Stimulated activated CD4-positive, alpha-beta T cell treated with anti-CD3 and anti-CD28 coated beads, Interleukin-1b, Interleukin-23, amount 100 ng/mL, for 24 hours (primary cell): ENCODE results near the gene IGSF6.

Experiments used
- DNase-seq, 4 experiments: peaks; one replicate each; pipeline ENCODE4 v3.0.0-alpha.2; 2020; ENCODE audit warnings: low read depth in 4 of 4, low spot score in 1 of 4

IGSF6 gene

DNA sequence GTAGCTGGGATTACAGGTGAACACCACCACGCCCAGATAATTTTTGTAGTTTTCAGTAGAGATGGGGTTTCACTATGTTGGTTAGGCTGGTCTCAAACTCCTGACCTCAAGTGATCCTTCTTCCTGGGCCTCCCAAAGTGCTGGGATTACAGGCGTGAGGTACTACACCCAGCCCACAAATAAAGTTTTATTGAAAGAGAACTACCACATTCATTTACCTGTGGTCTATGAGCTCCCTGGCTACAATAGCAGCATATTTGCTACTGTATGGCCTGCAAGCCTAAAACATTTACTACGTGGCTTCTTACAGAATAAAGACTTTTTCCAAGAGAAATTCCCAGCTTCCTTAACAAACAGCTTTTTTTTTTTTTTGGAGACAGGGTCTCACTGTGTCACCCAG lies 49.6 kb downstream of the IGSF6 start:
- no peak for DNase-seq

DNA sequence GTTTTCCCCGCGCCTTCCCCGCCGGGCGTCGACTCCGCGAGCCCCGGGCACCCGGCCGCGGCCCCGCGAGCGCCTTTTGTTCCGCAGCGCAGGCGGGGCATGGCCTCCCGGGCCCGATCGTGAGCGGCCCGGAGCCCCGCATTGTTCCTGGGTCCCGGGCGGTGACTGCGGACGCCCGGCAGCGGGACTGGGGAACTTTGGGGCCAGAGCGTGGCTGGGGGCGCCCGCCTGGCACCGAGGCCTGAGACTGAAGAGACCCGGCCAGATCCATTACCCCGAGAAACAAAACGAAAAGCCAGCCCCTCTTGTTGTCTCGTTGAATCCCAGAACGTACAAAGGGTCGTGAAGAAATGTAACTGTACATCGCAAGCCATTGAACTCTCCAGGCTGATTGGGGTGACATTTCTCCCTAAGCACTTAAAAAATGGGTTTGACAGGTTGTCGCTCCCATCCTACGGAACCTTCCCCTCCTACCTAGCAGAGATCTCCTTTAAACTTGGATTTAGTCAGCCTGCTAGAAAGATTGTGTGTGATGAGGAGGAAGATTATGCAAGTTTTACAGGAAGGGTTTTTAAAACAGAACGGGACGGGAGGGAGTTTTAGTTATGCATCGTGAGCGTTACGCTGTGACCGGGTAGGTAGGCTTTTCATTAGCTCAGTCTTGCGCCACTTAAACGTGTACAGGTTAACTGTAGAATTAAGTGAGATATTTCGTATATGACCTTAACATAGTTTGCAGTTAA lies 52.2 kb downstream of the IGSF6 start:
- peak in 1 of 4 experiments; percentile 8 for DNase-seq

DNA sequence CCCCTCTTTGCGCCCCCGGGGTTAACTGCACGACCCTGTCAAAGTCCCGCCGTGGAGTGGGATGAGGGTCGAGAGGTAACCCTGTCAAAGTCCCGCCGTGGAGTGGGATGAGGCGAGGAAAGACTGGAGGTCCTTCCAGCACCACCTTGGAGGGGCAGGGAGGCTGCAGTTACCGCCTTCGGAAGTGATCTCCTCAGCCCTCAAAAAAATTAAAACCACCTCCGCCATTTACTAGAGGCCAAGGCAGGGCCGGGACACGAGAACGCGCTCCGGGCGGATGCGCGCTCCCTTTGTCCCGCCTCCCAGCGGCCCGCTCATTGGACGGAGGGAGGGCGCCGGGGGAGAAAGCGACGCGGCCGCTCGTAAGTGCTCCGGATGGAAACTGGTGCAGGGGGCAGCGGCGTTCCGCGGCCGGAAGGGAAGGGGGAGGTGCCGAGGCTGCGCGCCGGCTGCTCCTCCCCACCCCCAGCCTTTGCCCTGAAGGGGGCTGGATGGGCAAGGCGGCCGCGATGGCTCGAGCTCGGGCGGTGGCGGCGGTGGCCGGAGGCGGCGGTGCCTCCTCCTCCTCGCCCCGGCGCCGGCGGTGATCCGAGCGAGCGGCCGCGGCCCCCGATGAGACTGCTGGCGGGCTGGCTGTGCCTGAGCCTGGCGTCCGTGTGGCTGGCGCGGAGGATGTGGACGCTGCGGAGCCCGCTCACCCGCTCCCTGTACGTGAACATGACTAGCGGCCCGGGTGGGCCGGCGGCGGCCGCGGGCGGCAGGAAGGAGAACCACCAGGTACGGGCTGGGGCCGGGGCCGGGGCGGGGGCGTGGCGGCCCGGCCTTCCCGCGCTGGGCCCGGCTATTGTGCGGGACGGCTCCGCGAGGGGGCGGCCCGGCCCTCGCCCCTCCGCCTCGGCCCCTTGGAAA lies 53.0 kb downstream of the IGSF6 start, which contains the start of gene METTL9:
TSS of gene METTL9 (plus strand) at position 456 of the 909 bp plus-strand sequence. CDS start at position 613, 157 bp downstream.
- peak; percentile 79 to 91 (median 90) for DNase-seq

DNA sequence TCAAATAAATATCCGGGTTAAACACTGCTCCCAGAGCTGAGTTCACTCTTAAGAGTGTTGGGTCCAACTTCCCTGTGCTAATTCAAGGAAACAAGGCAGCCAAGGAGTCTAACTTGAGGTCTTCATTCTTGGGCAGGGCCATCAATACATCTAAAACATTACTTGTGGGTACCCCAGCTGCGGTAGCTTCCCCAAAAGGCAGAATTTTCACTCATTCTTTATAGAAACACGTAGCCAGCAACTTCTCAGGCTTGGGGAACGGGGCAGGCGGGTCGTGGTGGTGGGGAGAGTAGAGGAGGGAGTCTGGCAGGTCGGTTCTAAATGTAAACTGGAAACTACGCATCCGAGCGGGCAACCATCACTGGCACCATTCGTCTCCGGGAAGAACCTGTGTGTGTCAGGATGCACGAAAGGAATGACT lies 53.7 kb downstream of the IGSF6 start:
- DNase-seq, result peak in 1 of 4 experiments; percentile 9

DNA sequence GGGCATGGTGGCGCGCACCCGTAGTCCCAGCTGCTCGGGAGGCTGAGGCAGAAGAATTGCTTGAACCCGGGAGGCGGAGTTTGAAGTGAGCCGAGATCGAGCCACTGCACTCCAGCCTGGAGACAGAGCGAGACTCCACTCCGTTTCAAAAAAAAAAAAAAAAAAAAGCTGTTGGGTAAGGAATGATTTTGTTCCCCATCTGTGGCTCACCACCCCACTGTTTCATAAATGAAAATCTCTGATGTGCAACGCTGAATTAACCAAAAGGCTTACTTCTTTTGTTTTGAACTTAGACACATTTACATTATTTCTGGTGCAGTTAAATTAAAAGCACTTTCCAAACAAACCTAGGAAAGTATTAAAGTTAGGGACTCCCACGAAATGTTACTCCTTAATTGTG lies 54.2 kb downstream of the IGSF6 start:
- DNase-seq, result no peak

DNA sequence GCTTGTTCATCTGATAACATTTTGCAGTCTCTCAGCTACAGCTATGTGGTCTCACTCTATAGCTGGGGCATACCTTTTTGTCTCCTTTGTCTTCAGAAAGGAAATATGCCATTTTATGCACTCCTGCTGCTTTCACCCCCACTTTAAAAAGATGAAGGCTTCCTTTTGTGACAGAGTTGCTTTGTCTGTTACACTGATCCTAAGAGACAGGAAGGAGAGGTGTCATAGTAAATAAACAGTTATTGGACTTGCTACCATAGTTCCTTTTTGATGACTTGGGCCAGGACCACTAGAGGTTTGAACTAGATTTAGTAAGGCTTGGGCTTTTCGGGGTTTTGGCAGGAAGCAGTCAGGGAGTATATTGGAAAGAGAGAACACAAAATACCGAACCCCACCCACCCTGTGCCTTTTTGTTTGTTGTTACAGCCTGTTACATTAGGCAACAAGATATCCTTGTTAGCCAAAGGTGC lies 54.8 kb downstream of the IGSF6 start:
- DNase-seq, result no peak

DNA sequence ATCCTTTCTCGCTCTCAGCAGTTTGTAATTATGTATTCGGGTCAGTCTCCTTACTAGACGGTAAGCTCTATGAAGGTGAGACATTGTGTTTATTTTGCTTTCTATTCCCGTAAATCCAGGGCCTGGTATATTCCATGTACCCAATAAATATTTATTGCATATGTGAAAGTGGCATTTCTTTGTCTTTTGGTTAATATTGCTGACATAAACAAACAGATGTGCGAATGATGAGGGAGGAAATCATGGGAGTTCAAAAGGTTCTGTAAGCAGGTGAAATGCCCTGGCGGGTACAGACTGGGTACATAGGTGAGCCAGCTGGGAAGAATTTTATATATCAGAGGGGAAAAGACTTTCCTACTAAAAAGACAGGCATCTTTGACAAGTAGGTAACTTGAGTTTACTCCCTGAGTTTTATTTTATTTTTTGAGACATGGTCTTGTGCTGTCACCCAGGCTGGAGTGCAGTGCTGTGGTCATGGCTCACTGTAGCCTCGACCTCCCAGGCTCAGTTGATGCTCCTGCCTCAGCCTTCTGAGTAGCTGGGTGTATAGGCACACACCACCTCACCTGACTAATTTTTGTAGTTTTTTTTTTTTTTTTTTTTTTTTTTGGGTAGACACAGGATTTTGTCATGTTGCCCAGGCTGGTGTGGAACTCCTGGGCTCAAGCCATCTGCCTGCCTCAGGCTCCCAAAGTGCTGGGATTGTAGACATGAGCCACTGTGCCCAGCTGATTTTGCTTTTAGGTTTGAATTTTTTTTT lies 58.7 kb downstream of the IGSF6 start:
- no peak for DNase-seq

DNA sequence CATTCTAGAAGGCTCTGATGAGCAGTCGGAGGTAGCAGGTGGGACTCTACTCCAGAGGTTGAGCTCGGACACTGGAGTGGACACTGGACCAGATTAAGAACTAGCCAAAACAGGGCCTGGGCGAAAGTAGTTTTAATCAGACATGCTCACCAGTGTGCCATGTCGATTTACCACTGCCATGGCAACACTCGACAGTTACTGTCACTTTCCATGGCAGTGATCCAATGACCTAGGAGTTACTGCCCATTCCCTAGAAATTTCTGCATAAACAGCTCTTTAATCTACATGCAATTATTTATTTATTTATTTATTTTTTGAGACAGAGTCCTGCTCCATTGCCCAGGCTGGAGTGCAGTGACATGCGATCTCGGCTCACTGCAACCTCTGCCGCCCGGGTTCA lies 60.2 kb downstream of the IGSF6 start:
- no peak for DNase-seq

DNA sequence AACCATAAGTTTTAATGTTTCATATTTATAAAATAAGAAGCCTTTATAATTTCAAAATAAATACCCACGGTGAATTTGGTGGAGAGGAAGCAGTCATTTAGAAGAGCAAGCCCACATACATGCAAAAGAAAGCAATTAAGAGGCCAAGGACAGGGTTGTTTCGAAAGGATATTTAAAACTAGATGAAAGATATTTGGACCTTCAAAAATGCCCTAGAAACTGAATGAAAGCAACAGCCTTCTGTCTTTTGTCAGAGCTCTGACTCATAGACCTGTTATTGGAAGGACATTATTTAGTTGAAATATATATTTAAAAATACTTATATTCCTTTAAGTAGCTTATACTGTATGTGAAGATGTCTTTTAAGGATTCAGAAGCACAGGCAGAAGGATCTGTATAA lies 61.6 kb downstream of the IGSF6 start:
- no peak for DNase-seq

DNA sequence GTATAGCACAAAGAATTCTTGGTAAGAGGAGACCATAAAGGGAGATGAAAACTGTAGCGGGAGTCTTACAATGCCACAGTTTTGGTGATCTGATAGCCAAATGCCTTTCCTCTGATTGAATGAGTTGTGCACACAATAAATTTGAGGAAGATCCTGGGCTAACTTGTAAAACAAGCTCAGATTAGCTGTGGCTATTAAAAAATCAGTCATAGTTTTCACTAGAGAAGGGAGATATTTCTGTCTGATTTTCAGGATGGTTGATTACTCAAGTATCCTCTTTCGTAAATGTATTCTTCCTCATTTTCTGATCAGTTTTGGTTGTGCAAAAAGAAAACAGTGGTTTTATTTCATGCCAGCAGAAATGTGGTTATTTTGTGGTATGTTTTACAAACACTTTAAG lies 62.1 kb downstream of the IGSF6 start:
- no peak for DNase-seq

DNA sequence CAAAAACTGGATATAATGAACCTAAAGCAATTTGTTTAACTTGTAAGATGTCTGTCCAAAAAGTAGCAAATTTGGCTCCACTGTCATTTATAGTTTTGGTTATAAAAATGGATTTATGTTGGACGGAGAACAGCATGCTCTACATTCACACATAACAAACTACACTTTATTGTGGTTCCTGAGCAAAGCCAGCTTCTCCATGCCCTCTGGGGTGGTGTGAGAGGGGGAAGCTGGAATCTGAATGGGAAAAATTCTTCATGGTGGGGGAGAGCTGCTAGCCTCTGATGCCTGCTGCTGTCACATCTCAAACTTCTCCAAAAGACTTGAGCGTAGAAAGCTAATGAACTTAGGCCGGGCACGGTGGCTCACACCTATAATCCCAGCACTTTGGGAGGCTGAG lies 62.9 kb downstream of the IGSF6 start:
- DNase-seq, result no peak
